Measurements from ENCODE around the gene GREM1.

The GREM1 gene

DNA sequence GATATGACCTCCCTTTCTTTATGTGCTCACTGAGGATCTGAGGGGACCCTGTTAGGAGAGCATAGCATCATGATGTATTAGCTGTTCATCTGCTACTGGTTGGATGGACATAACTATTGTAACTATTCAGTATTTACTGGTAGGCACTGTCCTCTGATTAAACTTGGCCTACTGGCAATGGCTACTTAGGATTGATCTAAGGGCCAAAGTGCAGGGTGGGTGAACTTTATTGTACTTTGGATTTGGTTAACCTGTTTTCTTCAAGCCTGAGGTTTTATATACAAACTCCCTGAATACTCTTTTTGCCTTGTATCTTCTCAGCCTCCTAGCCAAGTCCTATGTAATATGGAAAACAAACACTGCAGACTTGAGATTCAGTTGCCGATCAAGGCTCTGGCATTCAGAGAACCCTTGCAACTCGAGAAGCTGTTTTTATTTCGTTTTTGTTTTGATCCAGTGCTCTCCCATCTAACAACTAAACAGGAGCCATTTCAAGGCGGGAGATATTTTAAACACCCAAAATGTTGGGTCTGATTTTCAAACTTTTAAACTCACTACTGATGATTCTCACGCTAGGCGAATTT, 14.9 kb downstream of the GREM1 start:
- DNase-seq: no peak

DNA sequence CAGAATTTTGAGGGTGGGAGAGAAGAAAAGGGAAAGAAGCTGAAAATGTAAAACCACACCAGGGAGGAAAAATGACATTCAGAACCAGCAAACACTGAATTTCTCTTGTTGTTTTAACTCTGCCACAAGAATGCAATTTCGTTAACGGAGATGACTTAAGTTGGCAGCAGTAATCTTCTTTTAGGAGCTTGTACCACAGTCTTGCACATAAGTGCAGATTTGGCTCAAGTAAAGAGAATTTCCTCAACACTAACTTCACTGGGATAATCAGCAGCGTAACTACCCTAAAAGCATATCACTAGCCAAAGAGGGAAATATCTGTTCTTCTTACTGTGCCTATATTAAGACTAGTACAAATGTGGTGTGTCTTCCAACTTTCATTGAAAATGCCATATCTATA, 15.5 kb downstream of the GREM1 start:
- no peak for DNase-seq

DNA sequence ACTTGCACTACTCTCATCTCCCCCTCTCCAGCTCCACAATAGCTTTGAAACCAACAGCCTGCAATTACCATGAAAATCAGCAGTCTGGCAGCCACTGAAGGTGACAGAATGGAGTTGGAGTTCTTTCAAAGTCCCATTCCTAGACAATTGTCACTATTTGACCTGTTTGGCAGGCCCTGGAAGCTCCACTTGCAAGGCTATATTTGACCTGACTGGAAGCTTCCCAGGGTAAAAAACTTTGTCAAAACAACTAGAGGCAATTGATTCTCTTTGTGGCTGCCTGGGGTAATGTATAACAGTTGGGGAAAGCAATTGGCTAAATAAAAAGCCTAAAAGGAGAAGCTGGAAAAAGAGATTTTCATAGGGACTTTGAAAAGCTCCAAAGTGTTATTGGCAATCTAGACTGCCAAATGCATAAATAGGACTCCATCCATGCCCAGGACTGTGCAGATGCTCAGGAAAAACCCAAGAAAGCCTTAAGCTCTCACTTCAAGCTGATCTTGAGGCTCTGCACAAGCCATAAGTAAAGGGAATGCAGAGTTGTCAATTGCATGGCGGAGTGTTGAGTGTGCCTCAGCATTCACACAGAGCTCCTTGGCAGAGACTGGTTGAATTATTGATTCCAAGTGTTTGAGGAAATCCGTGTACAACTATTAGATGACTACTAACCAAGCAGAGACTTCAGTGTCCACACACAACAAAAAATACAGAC, 18.3 kb downstream of the GREM1 start:
- peak; percentile 19 for DNase-seq

DNA sequence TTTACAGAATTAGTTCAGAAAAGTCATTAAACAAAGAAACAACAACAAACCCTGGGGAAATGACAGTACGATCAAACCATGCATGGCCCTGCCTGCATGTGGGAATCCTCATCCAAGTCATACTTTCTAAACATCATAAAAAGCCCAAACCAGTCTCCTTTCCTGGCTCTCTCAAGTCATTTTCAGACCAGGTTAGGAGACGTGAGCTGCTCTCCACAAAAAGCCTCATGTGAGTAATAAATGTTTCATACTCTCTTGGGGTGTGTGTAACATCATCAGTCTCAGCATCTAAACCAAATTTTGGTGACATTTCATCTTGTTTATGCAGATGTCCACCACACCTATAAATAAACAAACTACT, 18.9 kb downstream of the GREM1 start:
- DNase-seq: no peak

DNA sequence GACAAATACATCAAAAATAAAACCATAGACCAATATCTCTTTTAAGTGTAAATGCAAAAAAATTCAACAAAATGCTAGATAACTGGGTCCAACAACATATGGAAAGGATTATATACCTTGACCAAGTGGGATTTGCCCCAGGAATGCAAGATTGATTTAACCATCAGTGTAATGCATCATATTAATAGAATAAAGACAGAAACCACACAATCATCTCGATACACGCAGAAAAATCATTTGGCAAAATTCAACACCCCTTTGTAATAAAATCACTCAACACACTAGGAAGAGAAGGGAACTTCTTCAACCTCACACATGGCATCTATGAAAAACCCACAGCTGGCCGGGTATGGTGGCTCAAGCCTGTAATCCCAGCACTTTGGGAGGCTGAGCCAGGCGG, 19.5 kb downstream of the GREM1 start:
- DNase-seq: no peak

DNA sequence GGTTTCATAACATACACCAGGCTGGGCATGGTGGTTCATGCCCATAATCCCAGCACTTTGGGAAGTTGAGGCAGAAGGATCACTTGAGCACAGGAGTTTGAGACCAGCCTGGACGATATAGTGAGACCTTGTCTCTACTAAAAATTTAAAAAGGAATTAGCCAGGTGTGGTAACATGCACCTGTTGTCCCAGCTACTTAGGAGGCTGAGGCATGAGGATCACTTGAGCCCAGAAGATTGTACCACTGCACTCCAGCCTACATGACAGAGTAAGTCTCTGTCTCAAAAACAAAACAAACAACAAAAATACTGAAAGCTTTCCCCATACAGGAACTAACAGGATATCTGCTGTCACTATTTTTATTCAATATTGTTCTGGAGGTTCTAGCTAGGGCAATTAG, 20.9 kb downstream of the GREM1 start:
- DNase-seq: no peak

DNA sequence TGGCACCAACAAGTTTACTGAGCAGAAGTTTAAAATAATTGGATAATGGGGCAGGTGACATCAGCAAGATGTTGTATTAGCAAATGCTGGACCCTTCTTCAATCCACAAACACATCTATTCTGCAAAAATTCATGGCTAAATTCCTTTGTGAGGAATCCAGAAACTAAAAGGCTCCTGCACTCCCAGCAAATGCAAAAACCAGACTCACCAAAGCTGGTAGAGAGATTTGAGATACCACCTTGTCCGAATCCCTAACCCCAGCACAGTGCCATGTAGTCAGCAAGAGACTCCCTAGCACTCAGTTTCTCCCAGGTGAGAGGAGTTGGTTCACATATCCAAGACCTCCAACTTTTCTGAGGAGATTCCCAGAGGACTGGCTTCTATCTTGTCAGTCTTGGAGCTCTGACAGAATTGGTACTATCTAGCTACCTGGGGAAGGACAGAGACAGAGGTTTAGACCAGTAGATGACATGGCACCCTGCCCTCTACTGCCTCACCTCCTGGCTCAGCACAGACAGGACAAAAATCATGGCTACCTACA, 21.8 kb downstream of the GREM1 start:
- DNase-seq: no peak

DNA sequence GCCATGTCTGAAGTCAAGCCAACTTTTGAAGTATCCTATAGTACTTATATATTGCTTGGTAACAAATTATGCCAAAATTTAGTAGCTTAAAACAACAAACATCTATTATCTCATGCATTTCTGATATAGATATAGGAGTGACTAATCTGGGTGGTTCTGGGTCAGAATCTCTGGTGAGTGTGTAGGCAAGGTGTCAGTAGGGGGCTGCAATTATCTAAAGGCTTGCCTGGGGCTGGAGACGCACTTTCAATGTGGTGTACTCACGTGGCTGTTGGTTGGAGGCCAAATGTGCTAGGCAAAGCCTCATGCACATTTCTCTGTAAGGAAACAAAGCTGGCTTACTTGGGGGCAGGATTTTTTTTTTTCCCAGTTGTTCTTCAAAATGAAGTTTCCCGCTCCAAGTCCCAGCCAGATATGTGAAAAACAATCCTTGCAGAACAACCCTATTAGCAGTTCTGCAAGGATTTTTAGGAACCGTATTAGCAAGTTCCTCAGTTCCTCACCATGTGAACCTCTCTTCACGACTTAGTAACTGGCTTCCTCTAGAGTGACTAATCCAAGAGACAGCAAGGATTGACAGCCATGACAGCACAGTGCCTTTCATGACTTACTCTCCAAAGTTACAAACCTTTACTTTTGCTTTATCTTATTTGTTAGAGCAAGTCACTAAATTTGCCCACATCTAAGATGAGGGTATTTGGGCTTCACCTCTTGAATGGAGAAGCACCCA, 25.8 kb downstream of the GREM1 start:
- peak; percentile 98 for DNase-seq

DNA sequence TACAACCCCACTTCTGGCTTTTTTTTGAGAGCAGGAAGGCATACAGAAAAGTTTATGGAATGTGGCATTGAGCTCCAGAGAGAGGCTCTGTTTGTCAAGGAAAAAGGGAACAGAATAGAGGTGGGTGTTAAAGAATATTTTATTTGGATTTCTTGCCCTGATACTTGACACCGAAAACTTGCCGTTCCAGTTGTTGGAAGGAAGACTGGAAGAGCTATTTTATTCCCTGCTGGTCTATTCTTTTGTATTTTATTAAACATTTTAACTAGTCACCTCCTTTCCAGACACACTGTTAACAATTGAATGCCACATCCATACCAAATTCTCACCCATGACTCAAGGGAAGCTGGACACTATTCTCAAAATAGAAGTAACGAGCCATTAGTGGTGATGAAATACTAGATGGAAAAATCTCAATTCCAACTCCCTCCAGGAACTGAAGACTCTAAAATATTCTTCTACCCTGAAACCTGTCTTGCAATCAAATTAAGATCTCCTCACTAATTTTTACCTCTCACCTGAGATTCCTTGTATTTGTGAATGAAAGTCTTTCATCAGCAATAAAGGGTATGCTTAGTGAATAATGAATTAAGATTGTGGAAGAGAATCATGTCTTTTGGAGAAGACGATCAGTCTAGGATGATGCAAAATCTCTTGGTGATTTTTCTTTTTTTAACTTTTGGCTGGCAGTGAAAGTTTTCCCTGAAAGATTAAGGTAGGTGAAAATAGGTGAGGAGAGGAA, 28.5 kb downstream of the GREM1 start:
- DNase-seq: no peak

DNA sequence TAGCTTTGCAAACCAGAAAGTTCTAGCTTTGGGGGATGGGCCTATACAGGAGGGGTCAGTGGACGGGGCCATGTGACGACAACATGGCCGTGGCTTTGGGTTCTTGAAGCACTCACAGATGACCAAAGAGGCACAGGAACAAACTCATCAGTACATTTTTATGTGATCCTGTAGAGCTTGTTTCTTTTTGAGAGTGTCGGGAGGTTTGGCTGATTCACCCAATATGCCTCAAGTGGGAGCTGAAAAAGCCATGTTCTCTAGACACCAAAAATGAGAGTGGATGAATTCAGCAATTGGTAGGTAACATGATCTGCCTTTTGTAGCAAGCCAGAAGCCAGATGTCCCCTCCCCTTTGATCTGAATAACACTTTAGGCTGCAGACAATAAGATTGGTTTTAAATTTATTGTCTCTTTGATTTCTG, 30.1 kb downstream of the GREM1 start:
- DNase-seq: peak; percentile 46

DNA sequence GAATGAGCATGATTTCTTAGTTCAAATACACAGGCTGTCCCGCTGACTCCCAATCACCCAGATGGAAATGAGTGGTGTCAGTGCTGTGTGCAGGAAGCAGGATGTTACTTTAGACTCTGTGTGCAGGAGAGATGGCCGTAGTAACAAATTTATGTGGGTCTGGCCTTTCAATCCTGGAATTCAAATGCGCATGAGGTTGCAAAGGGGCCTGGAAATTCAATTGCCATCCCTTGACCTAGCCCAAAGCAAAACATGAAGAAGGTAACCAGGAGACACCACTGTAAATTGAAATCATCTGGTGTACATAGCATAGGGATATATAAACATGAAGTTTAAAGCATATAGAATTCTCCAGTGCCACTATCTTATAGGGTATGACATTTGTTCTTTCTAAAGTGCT, 33.2 kb downstream of the GREM1 start:
- peak; percentile 13 for DNase-seq

DNA sequence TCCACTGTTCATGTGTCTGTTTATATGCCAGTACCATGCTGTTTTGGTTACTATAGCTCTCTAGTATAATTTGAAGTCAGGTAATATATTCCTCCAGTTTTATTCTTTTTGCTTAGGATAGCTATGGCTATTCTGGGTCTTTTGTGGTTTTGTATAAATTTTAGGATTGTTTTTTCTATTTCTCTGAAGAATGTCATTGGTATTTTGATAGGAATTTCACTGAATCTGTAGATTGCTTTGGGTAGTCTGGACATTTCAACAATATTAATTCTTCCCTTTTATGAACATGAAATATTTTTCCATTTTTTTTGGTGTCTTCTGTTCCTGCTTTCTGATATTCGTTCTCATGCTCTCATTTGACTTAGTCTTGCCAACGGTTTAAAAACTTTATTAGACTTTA, 39.6 kb downstream of the GREM1 start:
- no peak for DNase-seq

DNA sequence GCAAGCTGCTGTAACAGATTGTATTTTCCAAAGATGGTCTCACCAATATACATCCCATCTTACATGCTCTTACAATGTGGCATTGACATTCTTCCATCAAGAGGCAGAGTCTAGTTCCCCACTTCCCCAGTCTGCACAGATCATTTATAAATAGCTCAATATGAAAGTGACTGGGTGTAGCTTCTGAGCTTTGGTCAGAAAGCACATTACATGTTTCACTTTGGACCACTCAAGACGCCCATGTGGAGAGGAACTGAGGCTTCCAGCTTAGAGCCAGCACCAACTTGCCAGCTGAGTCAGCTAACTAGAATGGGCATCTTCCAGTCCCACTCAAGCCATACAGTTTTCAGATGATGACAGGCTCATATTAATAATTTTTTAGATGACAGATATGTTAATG, 45.5 kb downstream of the GREM1 start:
- DNase-seq: no peak

DNA sequence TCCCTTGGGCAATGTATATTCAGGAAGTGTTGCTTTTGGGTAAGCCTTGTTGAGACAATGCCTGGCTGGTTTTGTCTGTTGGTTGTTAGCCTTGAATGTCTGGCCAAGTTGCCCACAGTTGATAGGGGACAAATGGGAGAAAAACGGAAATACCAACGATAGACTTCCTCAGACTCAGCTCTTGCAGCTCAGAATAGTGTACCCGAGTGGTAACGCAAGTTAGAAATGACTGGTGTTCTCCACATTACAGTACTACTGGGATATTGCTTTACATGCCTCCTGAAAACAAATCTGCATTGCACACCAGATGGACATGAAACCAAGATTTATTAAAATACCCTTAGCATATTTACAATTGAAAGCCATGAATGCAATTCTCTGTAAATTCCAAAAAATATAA, 47.4 kb downstream of the GREM1 start:
- DNase-seq: no peak

DNA sequence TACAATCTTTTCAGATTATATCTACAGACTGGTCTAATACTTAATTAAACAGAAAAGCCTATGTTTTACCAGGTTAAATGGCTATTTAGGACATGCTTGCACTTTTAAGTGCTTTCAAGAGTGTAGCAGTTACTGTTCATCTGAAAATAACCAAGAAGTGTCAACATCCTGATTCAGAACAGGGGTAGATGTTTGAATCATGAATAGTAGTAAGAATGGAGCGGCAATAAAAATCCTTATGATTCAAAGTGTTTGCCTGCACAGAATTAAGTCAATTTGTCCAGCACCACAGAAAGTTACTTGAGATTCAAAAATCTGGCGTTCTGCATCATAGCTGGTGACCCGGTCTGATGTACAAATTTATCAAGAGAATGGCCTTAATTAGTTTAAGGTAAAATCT, 48.3 kb downstream of the GREM1 start:
- no peak for DNase-seq

DNA sequence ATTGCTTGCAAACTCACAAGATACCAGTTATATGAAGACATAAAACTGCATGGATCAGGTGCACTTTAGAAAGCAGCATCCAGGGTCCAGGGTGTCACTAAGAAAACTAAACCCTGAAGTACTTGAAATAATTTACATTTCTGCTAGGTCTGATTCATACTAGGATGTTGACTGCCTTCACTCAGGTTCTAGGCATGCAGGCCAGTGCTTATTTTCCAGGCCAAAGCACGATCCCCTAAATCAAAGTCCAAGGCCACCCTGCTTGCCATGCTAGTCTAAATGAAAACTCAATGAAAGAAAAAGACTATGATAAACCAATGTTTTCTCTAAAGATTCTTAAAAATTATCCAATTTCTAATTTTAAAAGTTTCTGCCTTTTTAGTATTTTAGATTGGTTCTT, 49.4 kb downstream of the GREM1 start:
- no peak for DNase-seq

DNA sequence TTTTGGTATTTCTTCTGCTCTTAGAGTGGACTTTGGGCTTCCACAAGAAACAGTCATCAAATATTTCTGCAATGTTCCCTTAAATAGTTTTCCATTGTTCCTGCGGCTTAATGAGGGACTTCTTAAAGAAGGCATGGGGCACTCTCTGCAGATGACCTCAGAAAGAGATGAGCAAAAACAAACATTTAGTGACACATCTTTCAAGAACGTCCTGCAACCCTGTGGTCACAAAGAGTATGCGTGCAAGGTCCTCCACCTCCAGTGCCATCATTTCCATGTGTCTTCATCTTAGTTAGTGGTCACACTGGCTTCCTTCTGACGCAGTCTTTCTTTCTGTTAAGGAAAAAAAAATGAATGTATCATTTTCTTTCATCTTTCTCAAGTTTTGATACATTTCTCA, 56.2 kb downstream of the GREM1 start:
- DNase-seq: no peak

DNA sequence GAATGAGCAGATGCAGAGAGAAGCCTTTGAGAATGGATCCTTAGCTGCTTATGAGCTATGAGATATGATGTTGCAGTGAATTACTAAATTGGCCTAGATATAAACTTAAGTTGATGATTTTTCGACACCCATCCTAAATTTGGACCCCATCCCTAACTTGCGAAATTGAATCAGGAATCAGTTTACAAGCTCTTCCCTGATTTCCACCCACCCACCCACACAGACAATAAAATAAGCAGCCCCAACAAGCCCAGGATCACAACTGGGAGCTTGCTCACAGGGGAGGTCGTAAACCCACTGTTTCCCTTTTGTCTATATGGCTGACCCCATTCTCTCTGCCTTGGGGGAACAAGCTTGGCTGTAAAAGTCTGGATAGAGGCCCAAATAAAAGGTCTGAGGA, 57.3 kb downstream of the GREM1 start:
- DNase-seq: no peak

DNA sequence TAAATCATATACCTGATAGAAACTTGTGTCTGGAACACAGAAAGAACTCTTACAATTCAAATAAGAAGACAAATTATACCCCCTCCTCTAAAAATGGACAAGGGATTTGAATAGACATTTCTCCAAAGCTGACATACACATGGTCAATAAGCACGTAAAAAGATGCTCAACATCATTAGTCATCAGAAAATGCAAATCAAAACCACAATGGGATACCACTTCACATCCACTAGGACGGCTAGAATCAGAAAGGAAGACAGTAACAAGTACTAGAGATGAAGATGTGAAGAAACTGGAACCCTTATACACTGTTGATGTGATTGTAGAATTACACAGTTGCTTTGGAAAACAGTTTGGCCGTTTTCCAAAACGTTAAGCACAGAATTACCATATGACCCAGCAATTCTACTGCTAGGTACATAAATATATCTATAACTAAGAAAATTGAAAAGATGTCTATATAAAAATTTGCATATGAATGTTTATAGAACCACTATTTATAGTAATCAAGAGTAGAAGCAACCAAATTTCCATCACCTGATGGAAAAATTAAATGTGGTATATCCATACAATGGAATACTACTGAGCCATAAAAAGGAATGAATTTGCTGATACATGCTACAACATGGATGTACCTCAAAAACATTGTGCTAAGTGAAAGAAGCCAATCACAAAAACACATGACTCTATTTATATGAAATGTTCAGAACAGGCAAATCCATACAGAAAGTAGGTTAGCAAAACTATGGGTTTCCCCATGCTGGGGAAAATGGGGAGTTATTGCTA, 60.8 kb downstream of the GREM1 start:
- no peak for DNase-seq

DNA sequence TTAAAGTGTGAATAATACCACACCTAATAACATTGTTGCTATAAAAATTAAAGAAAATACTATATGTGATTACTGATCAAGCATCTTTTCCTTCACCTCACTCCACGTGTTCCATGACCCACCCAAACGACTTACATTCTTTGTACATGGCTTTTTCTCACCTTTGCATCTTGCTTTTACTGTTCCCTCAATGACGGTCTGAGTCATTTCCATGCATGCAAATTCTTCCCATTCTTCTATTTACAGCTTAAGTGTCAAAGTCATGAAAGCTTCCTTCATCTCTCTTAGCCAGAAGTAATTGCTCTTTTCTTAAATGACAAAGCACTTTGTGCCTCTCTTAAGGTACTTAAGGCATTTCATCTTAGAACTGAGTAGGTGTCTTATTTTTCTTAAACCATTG, 64.0 kb downstream of the GREM1 start:
- no peak for DNase-seq

DNA sequence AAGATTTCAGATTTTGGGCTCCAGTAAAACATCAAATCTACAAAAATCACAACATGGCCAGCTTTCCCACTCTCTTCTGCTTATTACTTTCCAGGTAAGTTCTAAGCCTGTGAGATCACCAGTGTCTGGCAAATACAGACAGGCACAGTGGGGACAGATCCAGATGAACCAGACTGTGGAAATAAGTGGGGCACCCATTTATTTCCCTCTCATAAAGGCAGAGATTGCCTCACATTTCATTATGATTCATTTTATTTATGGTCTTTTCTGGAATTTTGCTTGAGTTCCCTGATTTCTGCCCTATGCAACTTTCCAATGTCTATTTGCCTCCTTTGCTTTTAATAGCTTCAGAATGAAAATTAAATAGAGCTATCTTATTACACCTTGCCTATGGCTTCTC, 66.8 kb downstream of the GREM1 start:
- no peak for DNase-seq

DNA sequence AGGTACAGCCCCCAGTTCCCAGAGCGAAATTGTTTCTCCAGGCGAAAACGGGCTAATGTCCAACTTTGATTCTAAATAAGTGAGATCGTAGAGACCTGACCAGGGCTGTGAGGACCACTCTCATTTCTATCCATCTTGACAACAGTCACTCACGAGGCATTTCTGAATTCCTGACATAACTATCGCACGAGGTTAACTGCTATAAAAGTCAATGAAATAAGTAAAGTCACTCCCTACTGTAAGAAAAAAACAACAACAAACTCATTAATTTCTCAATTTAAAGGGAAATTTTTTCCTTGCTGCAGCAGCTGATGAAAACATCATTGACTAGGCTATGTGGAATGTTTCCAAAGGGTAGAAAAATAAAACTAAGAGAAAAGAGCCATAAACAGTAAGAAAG, 69.1 kb downstream of the GREM1 start:
- DNase-seq: no peak

DNA sequence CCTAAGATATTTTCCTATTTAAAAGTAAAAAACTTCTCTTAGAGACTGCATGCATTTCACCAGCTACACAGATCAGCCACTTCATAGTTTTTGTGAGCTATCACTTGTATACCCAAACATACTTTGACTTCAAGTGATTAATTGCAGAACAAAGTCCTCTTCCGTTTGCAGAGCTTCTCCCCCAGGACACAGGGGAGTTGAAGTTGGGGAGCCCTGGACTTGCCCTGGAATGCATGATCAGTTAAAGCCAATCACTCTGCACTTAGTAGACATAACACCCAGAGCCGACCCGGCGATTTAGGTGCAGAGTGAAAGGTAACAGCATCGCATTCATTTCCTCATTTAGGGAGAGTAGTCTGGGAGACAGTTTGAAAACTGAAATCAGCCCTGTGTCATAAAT, 70.1 kb downstream of the GREM1 start:
- no peak for DNase-seq

All from NCI-H69 (cell line).